Epithelial cell of proximal tubule (primary cell): ENCODE measurements around the gene IL6ST. TPM values are rescaled to one million over a fixed set of nuclear protein-coding genes. Genes with fewer than 3 reads are reported as not detected.
A peak's percentile ranks its signal among the peaks of the same experiment; 100 is the strongest.
"Not testable (repeated sequence)": the region's sequence is repeated elsewhere in the genome, so short reads cannot be mapped to it uniquely, and the experiment has no call there.

Experiments used
- DNase-seq: peaks from one replicate; pipeline ENCODE4 v3.0.0-alpha.2; 2011; ENCODE audit warnings: low read depth
- H3K4me3 ChIP-seq: 2 replicates; pipeline ENCODE4 v1.5.1; 2011; ENCODE audit warnings: low read depth, mild to moderate bottlenecking, low read length
- total RNA-seq: library from RNA; depleted of rRNA; stranded (reverse); fragments of >200 nt; gene quantifications from 2 replicates; pipeline ENCODE4 v1.2.3, GENCODE V29; 2015
- TF ChIP-seq, protein P1 (sequence below): conservative IDR thresholded peaks from 2 replicates; pipeline ENCODE4 v1.5.1; 2012; ENCODE audit warnings: low read depth, mild to moderate bottlenecking, low read length

IL6ST gene
- total RNA-seq, 1 donor from 2014 or later, result 61.6 TPM

DNA sequence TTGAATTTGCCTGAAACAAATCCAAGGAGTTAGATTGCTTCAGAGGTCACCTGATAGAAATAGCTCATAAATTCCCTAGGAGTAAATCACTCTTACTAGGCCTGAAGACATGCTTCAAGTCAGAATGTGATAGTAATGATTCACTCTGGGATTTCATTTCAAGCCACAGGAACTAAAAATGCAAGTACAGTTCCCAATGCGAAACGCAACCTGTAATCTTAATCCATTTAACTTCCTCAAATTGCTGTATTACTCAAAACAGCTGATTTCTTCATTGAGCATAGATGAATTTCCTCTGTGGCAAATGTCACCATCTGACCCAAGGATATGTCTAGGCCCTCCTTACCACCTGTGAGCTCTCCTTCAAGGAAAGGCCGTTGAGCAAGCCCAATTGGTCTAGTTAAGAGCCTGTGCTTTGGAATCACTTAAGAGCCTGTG is 32.1 kb upstream of the IL6ST start:
- TF ChIP-seq, protein P1, sequence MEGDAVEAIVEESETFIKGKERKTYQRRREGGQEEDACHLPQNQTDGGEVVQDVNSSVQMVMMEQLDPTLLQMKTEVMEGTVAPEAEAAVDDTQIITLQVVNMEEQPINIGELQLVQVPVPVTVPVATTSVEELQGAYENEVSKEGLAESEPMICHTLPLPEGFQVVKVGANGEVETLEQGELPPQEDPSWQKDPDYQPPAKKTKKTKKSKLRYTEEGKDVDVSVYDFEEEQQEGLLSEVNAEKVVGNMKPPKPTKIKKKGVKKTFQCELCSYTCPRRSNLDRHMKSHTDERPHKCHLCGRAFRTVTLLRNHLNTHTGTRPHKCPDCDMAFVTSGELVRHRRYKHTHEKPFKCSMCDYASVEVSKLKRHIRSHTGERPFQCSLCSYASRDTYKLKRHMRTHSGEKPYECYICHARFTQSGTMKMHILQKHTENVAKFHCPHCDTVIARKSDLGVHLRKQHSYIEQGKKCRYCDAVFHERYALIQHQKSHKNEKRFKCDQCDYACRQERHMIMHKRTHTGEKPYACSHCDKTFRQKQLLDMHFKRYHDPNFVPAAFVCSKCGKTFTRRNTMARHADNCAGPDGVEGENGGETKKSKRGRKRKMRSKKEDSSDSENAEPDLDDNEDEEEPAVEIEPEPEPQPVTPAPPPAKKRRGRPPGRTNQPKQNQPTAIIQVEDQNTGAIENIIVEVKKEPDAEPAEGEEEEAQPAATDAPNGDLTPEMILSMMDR, result no peak
- DNase-seq, result peak; percentile 92
- no peak overlapping the region for H3K4me3 ChIP-seq

DNA sequence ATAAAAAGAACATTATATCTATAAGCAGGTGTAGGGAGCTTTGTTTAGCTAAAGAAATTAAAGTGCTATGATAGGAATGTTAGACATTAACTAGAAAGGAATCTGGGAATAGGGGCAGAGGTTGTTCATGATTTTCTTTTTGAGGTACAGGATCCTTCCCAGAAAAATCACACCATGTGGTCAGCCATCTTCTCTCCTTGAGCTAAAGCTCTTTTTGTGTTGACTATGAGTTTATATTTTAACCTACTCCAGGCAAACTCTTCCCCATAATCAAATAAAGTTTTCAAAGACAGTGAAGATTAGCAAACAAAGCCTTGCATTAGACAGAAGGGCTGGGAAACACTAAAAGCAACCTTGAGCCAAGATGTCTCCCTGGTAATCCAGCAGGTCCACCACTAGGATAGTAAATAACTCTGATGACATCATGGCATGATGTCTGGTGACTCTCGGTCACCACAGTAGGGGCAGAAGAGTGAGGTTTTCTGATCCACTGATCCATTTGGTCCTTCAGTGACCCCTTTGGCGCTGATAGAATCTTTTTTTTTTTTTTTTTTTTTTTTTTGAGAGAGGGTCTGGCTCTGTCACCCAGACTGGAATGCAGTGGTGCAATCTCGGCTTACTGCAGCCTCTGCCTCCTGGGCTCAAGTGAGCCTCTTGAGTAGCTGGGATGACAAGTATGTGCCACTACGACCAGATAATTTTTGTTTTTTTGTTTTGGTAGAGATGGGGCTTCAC is 30.6 kb upstream of the IL6ST start:
- H3K4me3 ChIP-seq, result no peak overlapping the region
- TF ChIP-seq, protein P1, result no peak
- DNase-seq, result no peak

DNA sequence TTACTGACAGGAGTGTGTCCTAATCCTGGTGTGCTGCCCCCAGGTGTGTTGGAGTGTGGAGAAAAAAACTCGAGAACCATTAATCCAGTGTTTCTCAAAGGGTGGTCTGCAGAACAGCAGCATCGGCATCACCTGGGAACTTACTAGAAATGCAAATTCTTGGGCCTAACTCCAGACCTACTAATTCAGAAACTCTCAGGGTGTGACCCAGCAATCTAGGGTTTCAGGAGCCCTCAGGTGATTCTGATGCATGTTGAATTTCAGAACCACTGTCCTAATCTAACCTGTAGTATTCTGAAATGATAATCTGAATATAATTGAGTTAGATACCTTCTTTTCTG is 30.0 kb upstream of the IL6ST start:
- DNase-seq, result no peak
- TF ChIP-seq, protein P1, result no peak
- no peak overlapping the region for H3K4me3 ChIP-seq

DNA sequence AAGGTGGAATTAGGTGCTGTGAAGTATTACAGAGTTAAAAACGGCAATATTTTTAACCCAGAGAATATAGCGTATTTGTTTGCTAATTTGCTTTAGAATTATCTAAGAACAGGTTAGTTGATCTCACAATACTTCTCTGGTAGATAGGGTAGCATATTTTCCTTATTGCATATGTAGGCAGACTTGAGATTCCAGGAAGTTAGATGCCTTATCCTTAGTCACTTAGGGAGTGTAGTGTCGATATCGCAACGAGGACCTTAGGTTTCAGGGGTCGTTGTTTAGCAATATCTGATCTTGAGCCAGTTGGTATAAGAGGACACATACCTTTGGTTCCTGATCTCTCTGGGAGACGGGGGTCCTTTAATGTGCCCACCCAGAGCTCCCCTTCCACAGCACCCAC is 28.5 kb upstream of the IL6ST start:
- TF ChIP-seq, protein P1, result no peak
- no peak overlapping the region for H3K4me3 ChIP-seq
- no peak for DNase-seq

DNA sequence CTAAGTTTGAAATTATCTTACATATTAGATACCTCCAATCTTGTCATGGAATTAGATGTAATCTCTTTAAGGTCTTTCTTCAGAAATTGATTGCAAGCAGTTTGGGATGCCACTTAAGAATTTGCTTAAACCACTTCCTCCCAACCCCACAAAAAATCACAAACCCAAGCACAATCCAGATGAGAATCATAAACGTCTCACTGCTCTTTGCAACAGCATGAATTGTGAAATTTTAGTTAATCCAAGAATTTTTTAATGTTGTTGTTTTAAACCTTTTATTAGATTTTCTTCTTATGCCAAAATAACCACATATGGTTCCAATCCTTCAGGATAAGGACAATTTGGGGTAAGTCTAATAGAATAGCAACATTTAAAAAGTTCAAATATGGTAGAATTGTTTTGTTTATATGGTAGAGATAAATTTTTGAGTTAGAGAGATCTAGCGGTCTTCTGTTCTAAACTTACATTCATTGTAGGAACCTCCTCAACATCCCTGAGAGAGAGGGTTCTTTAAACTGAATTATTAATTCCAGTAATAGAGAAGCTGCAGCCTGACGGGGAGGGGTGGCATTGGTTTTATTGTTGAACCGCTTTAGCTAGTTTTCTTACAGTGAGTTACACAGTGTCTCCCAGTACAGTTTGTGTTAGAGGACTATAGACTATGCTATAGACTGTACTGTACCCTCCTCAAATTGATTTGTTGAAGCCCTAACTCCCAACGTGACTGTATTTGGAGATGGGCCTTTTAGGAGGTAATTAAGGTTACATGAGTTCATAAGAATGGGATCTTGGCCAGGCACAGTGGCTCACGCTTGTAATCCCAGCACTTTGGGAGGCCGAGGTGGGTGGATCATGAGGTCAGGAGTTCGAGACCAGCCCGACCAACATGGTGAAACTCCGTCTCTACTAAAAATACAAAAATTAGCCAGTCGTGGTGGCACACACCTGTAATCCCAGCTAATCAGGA is 24.8 kb upstream of the IL6ST start:
- TF ChIP-seq, protein P1, result no peak
- H3K4me3 ChIP-seq, result no peak overlapping the region
- DNase-seq, result no peak

DNA sequence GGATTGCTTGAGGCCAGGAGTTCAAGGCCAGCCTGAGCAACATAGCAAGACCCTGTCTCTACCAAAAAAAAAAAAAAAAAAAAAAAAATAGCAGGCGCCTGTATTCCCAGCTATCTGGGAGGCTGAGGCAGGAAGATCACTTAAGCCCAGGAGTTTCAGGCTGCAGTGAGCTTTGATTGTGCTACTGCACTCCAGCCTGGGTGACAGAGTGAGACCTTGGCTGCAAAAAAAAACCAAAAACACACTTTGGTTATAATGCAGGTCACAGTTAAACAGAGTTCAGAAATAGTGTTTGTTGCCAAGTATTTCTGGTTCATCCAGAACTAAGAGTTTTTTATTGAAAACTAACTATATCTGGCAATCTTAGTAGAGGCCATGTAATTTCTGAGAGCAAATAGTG is 24.1 kb upstream of the IL6ST start:
- no peak for DNase-seq
- no peak overlapping the region for H3K4me3 ChIP-seq
- TF ChIP-seq, protein P1, result no peak

DNA sequence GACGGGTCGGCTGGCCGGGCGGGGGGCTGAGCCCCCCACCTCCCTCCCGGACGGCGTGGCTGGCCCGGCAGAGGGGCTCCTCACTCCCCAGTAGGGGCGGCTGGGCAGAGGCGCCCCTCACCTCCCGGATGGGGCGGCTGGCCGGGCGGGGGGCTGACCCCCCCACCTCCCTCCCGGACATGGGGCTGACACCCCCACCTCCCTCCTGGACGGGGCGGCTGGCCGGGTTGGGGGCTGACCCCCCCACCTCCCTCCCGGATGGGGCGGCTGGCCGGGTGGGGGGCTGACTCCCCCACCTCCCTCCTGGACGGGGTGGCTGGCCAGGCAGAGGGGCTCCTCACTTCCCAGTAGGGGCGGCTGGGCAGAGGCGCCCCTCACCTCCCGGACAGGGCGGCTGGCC is 19.9 kb upstream of the IL6ST start:
- not testable (repeated sequence) for DNase-seq

DNA sequence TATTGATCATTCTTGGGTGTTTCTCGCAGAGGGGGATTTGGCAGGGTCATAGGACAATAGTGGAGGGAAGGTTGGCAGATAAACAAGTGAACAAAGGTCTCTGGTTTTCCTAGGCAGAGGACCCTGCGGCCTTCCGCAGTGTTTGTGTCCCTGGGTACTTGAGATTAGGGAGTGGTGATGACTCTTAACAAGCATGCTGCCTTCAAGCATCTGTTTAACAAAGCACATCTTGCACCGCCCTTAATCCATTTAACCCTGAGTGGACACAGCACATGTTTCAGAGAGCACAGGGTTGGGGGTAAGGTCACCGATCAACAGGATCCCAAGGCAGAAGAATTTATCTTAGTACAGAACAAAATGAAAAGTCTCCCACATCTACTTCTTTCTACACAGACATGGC is 19.2 kb upstream of the IL6ST start:
- not testable (repeated sequence) for H3K4me3 ChIP-seq, DNase-seq

More for the DNA sequence above, 19.9 kb upstream of the IL6ST start:
- not testable (repeated sequence) for H3K4me3 ChIP-seq
